ES-I3 (cell line): ENCODE measurements around the gene THAP4.

Source experiments
- H3K36me3 ChIP-seq: 2 replicates; pipeline ENCODE4 v1.6.1; 2013; ENCODE audit warnings: mild to moderate bottlenecking, low read length, control low read depth, moderate library complexity; ENCODE audit not compliant: insufficient read depth
- H3K4me1 ChIP-seq: 2 replicates; pipeline ENCODE4 v1.6.1; 2013; ENCODE audit warnings: mild to moderate bottlenecking, control low read depth, low read length; ENCODE audit not compliant: insufficient read depth
- H3K9ac ChIP-seq: 2 replicates; pipeline ENCODE4 v1.6.1; 2013; ENCODE audit warnings: low read depth, mild to moderate bottlenecking, low read length, moderate library complexity
- H3K9me3 ChIP-seq: 2 replicates; pipeline ENCODE4 v1.6.1; 2013; ENCODE audit warnings: mild to moderate bottlenecking, low read length, moderate library complexity; ENCODE audit not compliant: control insufficient read depth, insufficient read depth

The THAP4 gene

DNA sequence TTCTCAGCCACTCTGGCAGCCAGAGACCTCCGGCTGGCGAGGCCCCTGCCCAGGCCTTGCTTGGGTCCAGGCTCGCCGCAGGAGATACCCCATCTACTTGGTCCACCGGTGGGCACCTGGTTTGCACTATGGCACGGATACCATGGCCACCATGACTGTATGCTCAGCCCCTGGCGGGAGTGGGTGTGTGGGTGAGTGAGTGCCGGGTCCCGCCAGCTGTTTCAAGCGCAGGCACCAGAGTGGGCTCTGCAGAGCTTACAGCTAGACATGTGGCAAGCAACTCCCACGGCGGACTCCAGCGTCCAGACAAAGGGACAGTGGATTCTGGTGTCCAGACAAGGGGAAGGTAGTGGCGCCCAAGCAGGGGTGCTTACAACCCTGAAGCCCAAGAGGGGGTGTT lies 2.0 kb upstream of the THAP4 start:
- Histone ChIP-seq H3K4me1 (peaks cover 10% of the 10 kb centered on the region), H3K36me3 (no peaks in the 10 kb centered on the region), H3K9ac (no peak overlapping the region; the same call in 1 of the 2 replicates), H3K9me3 (0 out of 2 replicates have a peak, but pooled peaks cover 5% of the 10 kb centered on the region)

DNA sequence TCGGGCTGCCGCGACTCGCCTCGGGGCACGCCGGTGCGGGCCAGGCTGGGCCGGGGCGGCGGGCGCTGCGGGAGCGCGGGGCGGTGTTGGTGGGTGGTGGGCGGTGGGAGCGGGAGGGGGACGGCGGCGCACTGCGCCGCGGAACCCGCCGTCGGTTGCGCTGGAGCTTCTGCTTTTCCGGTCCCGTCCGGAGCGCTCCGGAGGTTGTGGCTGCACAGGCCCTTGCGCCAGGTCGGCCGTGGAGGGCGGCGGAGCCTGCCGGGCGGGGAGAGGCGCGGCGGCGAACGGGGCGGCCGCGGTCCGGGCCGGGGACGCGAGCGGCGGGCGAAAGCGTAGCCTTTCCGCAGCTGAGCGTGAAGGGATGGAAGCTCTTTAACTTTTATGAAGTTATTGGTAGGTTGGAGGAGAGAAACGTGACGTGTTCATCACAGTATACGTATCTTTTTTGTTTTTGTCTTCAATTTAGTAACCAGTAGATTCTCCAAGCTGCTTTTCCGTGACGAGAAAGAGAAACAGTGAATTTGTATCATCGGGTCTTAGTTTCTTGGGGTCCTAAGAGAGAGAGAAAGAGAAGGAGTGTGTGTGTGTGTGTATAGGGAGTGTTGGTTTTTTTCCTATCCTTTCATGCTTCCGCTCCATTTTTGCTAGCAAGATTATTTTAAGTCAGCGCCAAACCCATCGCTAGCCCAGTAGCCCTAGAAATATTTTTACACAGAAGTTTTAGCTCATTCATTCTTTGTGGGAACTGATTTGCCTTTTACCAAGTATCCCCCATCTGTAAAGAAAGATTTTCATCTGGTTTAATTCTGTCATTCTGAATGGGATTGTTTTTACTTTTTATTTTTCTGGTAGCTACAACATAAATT lies 1.1 kb upstream of the THAP4 start:
- Histone ChIP-seq H3K36me3 (no peaks in the 10 kb centered on the region; the same call in 1 of the 2 replicates), H3K9me3 (0 out of 2 replicates have a peak, but pooled peaks cover 5% of the 10 kb centered on the region), H3K9ac (peak overlapping the region; percentile 100), H3K4me1 (peaks cover 10% of the 10 kb centered on the region)

DNA sequence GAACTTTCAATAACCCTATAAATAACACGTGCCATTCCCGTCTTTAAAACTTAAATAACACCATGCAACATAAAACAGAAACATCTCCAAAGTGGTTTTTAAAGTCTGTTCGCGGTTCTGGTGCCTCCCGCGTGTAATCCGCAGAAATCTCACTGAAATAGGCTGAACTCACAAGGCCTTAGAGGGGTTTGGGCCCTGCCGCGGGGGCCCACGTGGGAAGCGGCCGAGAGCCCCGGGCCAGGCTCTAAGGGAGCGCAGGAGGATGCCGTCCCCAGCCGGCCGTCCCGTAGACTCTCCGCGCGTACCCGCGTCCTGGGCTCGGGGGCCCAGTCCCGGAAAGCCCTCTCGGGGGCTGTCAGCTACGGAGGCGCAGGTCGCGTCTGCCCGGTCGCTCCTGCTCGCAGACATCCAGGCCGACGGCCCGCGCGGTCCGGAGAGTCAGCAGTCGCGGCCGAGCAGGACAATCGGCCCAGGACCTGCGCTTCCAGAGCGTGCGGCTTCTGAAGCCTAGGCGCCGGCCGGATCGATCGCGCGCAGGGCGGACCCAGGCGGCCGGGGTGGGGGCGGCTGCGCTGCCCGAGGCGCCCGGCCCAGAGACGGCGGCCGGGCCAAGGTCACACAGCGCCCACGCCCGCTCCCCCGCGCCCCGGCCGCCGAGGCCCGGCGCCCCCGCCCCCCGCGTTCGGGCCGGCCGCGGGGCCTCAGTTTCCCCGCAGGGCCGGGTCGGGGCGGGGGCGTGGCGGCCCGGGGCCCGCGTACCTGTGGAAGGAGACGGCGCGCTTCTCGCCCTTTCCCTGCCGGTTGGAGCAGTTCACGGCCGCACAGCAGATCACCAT lies 558 bp downstream of the THAP4 start:
- peak overlapping the region; percentile 100 for H3K9ac ChIP-seq
- 0 out of 2 replicates have a peak, but pooled peaks cover 5% of the 10 kb centered on the region for H3K9me3 ChIP-seq
- peaks cover 5% of the 10 kb centered on the region; the same call in 1 of the 2 replicates for H3K4me1 ChIP-seq
- H3K36me3 ChIP-seq = no peaks in the 10 kb centered on the region; the same call in 1 of the 2 replicates

DNA sequence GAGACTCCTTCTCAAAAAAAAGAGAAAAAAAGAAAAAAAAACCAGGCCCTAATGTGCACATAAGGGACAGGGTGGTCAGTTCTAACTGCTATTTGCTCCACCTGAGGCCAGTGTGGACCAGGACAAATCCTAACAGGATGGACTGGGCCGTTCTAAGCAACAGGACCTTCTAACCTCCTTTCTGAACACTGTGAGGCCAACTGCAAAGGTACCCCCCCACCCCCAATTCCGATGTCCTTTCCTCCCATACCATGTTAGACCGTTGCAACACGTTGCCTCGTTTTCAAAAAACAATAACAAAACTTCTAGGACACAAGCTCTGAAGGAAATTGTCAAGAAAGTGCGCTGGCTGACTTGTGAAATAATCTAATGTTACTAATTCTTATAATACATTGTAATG lies 1.2 kb downstream of the THAP4 start:
- Histone ChIP-seq H3K9ac (peak overlapping the region; percentile 100; the same call in 1 of the 2 replicates), H3K9me3 (0 out of 2 replicates have a peak, but pooled peaks cover 5% of the 10 kb centered on the region), H3K36me3 (no peaks in the 10 kb centered on the region; the same call in none of the 2 replicates), H3K4me1 (peaks cover 4% of the 10 kb centered on the region; the same call in 1 of the 2 replicates)

DNA sequence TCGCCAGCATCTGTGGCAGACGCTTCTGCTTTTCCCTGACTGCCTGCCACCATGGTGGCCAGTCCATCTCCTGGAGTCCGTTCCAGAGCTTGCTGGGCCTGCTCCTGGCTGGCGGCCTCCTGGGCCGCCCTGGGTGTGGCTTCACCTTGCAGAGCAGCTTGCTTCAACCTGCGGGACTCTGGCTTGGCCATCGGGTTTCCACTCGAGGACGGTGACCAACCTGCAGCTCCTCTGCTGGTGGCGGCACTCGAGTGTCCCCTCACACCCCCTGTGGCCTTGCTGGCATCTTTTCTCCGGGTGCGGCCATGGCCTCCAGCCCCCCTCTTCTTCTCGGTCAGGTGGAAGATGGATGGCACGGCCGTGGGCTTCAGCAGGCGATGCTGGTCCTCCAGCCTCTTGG lies 3.4 kb downstream of the THAP4 start:
- peaks cover 4% of the 10 kb centered on the region; the same call in 1 of the 2 replicates for H3K4me1 ChIP-seq
- no peaks in the 10 kb centered on the region for H3K9me3 ChIP-seq
- H3K36me3 ChIP-seq = no peaks in the 10 kb centered on the region; the same call in none of the 2 replicates
- H3K9ac ChIP-seq = no peak overlapping the region

DNA sequence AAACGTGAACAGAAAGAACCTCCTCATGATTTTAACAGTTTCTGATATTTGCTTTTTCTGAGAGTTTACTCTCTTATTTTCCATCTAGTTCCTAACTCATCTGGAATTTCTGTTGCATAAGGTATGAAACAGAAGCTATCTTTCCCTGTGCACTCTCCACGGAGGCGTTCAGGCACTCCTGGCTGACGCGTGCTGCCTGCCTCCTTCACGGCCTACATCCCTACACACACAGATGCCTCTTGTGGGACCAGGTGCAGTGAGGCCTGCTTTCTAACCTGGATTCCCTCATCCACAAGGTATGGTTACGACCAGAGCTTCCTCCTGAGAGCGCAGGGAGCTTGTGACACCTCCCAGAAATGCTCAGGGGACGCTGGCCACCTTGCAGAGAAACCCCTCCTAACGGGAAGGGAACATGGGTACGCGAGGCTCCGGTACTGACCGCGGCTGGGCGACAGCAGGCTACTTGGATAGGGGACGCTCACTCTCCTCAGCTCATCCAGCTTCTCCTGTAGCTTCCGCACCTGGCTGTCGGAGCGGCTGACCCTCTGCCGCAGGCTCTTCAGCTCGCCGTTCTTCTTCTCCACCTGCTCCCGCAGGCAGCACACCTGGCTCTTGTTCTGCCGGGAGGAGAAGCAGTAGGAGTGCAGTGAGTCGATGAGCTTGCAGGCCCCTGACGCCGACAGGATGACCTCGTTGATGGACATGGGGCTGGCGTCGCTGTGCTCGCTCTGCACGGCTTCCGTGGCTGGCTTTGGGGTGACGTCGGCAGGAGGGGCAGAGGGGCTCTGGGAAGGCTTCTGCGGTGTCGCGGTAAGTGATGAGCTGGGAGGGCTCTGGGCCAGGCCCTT lies 4.3 kb downstream of the THAP4 start:
- H3K36me3 ChIP-seq = no peaks in the 10 kb centered on the region; the same call in none of the 2 replicates
- no peaks in the 10 kb centered on the region for H3K9me3 ChIP-seq
- H3K4me1 ChIP-seq = no peaks in the 10 kb centered on the region; the same call in 1 of the 2 replicates
- no peak overlapping the region for H3K9ac ChIP-seq

DNA sequence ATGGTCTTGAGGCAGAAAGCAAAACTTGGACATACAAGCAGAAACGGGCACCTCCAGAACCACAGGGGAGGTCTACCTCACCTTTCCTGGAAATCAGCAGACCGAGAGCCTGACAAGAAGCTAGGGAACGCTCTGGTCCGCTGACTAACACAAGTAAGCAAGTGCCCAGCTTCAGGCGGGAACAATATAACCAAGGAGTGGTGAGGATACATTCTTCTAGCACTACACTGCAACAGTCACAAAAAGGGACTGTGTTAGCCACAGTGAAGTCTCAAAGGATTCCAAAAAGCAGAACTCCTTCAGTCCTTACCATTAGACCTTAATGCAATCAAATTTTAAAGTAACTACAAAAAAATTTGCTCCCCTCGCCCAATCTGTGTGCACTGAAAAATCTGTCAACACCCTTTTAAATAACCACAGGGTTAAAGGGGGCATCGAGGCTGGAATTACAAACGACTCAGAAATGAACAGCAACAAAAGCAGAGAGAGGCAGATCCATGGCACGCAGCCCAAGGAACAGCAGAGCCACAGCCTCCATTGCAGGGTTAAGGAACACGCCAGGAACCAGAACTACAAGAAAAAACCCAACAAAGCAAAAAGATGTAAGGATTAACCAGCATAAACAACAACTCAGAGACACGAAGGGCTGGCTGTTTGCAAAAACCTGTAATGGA lies 7.1 kb downstream of the THAP4 start:
- Histone ChIP-seq H3K36me3 (no peaks in the 10 kb centered on the region; the same call in none of the 2 replicates), H3K9ac (no peak overlapping the region), H3K9me3 (no peaks in the 10 kb centered on the region), H3K4me1 (no peaks in the 10 kb centered on the region)

DNA sequence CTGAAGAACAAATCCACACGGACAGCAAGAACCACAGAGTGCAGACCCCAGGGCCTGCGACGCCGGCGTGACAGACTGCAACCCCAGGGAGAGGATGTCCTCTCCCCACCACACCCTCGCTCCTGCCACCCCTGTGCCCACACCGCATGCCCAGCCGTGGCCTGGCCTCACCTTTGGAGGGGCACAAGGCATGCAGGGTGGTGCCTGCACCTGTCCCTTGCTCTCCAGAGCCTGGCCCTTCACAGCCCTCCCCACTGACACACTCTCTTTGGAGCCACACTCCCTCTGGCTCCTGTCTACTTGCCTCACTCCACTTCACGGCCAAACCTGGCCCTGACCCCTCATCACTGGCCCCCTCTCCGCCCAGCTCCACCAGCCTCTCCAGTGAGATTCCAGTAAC lies 9.3 kb downstream of the THAP4 start:
- H3K4me1 ChIP-seq = no peaks in the 10 kb centered on the region
- H3K9ac ChIP-seq = no peak overlapping the region
- H3K36me3 ChIP-seq = no peaks in the 10 kb centered on the region; the same call in 1 of the 2 replicates
- H3K9me3 ChIP-seq = no peaks in the 10 kb centered on the region

DNA sequence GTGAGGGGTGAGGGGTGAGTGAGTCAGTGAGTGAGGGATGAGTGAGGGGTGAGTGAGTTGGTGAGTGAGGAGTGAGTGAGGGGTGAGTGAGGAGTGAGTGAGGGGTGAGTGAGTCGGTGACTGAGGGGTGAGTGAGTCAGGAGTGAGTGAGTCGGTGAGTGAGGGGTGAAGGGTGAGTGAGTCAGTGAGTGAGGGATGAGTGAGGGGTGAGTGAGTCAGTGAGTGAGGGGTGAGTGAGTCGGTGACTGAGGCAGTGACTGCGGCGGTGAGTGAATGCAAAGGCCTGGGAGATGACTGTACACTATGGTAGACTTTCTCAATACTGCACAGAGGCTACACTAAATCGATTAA lies 16.6 kb downstream of the THAP4 start:
- Histone ChIP-seq H3K9me3 (no peaks in the 10 kb centered on the region), H3K4me1 (peaks cover 7% of the 10 kb centered on the region), H3K36me3 (no peaks in the 10 kb centered on the region), H3K9ac (no peak overlapping the region)

DNA sequence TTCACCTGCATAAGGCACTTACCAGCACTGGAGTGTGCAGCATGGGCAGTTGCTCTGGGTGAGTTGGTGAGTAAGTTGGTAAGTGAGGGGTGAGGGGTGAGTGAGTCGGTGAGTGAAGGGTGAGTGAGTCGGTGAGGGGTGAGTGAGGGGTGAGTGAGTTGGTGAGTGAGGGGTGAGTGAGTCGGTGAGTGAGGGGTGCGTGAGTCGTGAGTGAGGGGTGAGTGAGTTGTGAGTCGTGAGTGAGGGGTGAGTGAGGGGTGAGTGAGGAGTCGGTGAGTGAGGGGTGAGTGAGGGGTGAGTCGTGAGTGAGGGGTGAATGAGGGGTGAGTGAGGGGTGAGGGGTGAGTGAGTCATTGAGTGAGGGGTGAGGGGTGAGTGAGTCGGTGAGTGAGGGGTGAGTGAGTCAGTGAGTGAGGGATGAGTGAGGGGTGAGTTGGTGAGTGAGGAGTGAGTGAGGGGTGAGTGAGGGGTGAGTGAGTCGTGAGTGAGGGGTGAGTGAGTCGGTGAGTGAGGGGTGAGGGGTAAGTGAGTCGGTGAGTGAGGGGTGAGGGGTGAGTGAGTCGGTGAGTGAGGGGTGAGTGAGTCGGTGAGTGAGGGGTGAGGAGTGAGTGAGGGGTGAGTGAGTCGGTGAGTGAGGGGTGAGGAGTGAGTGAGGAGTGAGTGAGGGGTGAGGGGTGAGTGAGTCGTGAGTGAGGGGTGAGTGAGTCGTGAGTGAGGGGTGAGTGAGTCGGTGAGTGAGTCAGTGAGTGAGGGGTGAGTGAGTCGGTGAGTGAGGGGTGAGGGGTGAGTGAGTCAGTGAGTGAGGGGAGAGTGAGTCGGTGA lies 17.1 kb downstream of the THAP4 start:
- Histone ChIP-seq H3K36me3 (no peaks in the 10 kb centered on the region), H3K9ac (no peak overlapping the region), H3K4me1 (peaks cover 7% of the 10 kb centered on the region), H3K9me3 (no peaks in the 10 kb centered on the region)

DNA sequence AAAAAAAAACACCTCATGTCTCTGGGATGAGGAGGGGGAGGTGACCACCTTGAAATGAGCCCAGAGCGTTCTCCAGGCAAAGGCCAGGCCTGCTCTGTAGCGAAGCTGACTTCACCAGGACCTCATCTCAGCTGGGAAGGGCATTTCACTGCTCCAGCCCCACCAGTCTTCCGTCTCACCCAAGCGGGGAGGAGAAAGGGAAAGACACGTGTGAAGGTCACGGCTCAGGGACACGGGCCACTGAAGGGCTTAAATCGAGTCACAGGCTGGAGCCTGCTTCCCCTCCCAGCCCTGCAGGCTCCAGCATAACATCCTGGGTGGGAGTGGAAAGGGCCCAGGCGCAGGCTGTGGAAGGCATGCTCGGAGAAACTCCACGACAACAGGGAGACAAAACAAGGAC lies 18.1 kb downstream of the THAP4 start:
- peaks cover 7% of the 10 kb centered on the region for H3K4me1 ChIP-seq
- no peaks in the 10 kb centered on the region for H3K36me3 ChIP-seq
- no peaks in the 10 kb centered on the region for H3K9me3 ChIP-seq
- no peak overlapping the region for H3K9ac ChIP-seq

DNA sequence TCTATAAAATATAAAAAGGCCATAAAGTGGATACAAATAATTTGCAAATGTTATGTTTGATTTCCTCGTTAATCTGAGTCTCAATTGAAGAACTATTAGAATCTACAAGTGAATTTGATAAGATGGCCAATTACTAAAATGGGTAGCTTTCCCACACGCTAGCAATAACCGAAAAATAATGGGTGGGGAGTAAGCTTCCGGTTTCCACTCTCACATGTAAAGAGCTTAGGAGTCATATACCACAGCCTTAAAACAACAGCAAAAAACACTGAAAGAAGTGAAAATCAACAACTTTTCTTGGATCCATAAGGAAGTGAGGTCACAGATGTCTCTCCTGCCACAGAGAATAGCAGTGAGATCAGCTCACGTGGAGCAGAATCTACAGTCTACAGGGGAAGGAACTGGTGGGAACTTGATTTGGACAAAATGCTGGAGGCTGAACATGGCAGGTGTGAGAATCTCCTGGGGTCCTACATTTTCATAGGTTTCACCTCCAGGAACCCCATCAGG lies 18.6 kb downstream of the THAP4 start:
- peaks cover 7% of the 10 kb centered on the region for H3K4me1 ChIP-seq
- no peaks in the 10 kb centered on the region for H3K36me3 ChIP-seq
- H3K9ac ChIP-seq = no peak overlapping the region
- H3K9me3 ChIP-seq = no peaks in the 10 kb centered on the region
